HL-60 (cell line): ENCODE results near the gene SVOPL.

Source experiments
- DNase-seq, 2 experiments: peaks; one replicate each; pipeline ENCODE4 v3.0.0-alpha.2; 2010 to 2020; ENCODE audit warnings: low read depth in 1 of 2, low spot score in 1 of 2
- H3K27ac ChIP-seq: fragments of 250-450 bp; sonication (Bioruptor Pico); replicated peaks from 2 replicates; pipeline ENCODE4 v1.5.1; 2020; ENCODE audit warnings: mild to moderate bottlenecking, moderate library complexity
- H3K27me3 ChIP-seq: fragments of 250-450 bp; sonication (Bioruptor Pico); 2 replicates; pipeline ENCODE4 v1.5.1; 2021; ENCODE audit warnings: mild to moderate bottlenecking, moderate library complexity; ENCODE audit not compliant: insufficient read depth, poor library complexity, severe bottlenecking
- H3K4me3 ChIP-seq: replicated peaks from 2 replicates; pipeline ENCODE4 v1.5.1; 2011; ENCODE audit warnings: mild to moderate bottlenecking, control low read depth, low read length; ENCODE audit not compliant: insufficient read depth
- GABPA ChIP-seq: IDR thresholded peaks from 2 replicates; pipeline ENCODE4 v1.6.1; 2012; ENCODE audit warnings: low read depth
- POLR2AphosphoS5 ChIP-seq: IDR thresholded peaks from 2 replicates; pipeline ENCODE4 v1.6.1; 2012; ENCODE audit warnings: low read depth
- REST ChIP-seq: IDR thresholded peaks from 2 replicates; pipeline ENCODE4 v1.6.1; 2012; ENCODE audit warnings: low read depth; ENCODE audit not compliant: insufficient replicate concordance
- SPI1 ChIP-seq: IDR thresholded peaks from 2 replicates; pipeline ENCODE4 v1.6.1; 2012; ENCODE audit warnings: low read depth, mild to moderate bottlenecking, borderline replicate concordance
- TF ChIP-seq, protein P1 (sequence below): IDR thresholded peaks from one replicate; pipeline ENCODE4 v1.5.1; 2011; ENCODE audit warnings: low read length, control low read depth, inconsistent platforms; ENCODE audit not compliant: insufficient read depth

SVOPL gene

DNA sequence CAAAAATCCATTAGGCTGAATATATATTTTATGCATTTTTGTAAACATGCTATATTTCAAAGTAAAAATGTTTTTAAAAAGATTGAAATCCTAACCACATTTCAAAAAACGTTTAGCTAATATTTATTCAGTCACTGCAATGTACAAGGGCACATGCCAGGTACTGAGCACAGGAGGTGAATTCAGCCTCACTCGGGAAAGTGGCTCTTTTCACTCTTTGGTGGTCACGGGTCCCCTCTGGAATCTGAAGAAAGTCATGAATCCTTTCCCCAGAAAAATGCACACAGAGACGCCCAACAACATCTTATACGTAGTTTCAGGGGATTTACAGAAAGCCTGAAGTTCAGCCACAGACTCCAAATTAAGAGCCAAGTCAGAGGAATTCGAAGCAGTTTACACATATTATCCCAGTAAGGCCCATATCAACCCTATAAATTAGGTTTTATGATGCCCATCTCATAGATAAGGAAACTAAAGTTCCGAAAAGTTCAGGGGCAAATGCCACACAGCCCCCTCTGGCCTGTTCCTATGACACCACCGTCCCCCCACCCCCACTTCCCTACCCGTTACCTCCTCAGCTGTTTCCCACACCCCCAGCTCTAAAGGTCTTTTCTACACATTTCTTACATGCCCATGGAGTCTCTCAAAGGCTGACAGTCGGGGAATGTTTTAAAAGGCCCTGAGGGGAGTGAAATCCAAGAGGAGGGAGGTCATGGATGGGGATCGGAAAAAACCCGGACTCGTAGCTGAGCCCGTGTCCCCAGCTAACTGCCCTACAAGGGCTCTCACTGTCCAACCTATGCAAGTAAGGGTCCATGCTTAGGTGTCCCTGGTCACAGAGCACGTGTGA lies 9.6 kb upstream of the SVOPL start:
- no peak overlapping the region for H3K27ac ChIP-seq
- DNase-seq: no peak
- no peak overlapping the region for H3K4me3 ChIP-seq
- H3K27me3 ChIP-seq: no peaks in the 10 kb centered on the region
- no peak for TF ChIP-seq SPI1
- TF ChIP-seq REST: no peak
- TF ChIP-seq, protein P1, sequence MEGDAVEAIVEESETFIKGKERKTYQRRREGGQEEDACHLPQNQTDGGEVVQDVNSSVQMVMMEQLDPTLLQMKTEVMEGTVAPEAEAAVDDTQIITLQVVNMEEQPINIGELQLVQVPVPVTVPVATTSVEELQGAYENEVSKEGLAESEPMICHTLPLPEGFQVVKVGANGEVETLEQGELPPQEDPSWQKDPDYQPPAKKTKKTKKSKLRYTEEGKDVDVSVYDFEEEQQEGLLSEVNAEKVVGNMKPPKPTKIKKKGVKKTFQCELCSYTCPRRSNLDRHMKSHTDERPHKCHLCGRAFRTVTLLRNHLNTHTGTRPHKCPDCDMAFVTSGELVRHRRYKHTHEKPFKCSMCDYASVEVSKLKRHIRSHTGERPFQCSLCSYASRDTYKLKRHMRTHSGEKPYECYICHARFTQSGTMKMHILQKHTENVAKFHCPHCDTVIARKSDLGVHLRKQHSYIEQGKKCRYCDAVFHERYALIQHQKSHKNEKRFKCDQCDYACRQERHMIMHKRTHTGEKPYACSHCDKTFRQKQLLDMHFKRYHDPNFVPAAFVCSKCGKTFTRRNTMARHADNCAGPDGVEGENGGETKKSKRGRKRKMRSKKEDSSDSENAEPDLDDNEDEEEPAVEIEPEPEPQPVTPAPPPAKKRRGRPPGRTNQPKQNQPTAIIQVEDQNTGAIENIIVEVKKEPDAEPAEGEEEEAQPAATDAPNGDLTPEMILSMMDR: no peak
- TF ChIP-seq GABPA: no peak
- no peak for TF ChIP-seq POLR2AphosphoS5

DNA sequence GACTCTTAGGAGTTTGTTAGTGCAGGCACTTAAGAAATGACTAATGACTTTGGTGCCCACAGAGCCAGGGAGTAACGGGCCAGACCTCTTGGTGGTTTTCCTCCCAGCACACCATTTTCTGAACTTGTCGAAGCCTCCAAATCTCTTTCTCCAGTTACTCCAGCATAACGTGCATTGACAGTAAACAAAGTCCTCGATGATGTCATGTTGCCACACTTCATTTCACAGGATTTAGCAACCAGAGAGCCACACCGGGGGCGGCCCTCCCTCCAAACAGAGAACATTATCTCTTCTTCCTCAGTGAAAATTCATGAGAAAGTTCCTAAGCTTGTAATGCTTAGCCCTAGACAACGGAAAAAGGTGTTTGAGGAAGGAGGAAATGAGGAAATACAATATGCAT lies 4.0 kb upstream of the SVOPL start:
- DNase-seq: peak in 1 of 2 experiments; percentile 70
- Histone ChIP-seq H3K27ac (0 out of 2 replicates have a peak overlapping the region, but pooled peaks have one; percentile 23), H3K4me3 (no peak overlapping the region), H3K27me3 (no peaks in the 10 kb centered on the region)
- TF ChIP-seq, protein P1: no peak
- TF ChIP-seq REST: no peak
- TF ChIP-seq POLR2AphosphoS5: no peak
- peak; percentile 45; the same call in 1 of the 2 replicates for TF ChIP-seq SPI1

GRCh38 chr7:138701537-138701923 lies 368 bp upstream of the SVOPL start:
- DNase-seq: no peak
- no peaks in the 10 kb centered on the region for H3K27me3 ChIP-seq
- H3K4me3 ChIP-seq: no peak overlapping the region
- no peak overlapping the region for H3K27ac ChIP-seq
- TF ChIP-seq GABPA (no peak), REST (no peak), POLR2AphosphoS5 (no peak), SPI1 (no peak)
- TF ChIP-seq, protein P1: no peak
